ENCODE measurements around the gene QPRT. TPM values are rescaled to one million over a fixed set of nuclear protein-coding genes. Genes with fewer than 3 reads are reported as not detected.
"Not testable (repeated sequence)": the region's sequence is repeated elsewhere in the genome, so short reads cannot be mapped to it uniquely, and the experiment has no call there.

QPRT gene
- total RNA-seq, 1 donor from 2014 or later = 0.13 TPM

DNA sequence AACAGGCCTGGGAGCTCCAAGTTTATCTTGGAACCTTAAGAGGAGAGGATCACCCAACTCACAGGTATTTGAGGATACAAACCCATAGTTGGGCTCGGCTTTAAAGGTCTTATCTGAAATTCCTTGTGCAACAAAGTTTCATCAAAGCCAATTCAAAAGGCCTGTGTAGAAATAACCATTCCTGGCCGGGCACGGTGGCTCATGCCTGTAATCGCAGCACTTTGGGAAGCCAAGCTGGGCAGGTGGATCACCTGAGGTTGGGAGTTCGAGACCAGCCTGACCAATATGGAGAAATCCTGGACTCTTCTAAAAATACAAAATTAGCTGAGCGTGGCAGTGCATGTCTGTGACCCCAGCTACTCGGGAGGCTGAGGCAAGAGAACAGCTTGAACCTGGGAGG is 38.1 kb downstream of the QPRT start:
- DNase-seq (ENCODE audit: low read depth in 2 of 2) = no peak

DNA sequence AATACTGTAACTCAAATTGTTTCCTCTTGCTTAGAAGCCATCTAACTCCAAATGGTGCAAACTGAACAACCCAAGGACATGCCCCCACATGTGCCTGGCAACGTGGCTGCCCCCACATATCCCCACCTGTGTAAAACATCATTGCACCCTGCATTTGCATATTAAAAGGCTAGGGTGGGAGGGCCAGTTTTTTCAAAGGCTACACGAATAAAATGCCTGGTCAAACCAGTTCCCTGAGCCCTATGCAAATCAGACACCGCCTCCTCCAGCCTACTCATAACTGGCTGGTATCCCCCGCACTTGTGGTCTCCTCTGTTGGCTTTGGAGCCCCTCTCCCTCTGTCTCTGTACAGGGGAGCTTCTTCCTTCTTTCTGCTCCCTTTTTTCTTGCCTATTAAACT is 40.1 kb downstream of the QPRT start:
- DNase-seq (ENCODE audit: low read depth in 2 of 2) = no peak

GRCh38 chr16:29720703-29721102 is 41.7 kb downstream of the QPRT start:
- DNase-seq (ENCODE audit: low read depth in 2 of 2) = no peak

DNA sequence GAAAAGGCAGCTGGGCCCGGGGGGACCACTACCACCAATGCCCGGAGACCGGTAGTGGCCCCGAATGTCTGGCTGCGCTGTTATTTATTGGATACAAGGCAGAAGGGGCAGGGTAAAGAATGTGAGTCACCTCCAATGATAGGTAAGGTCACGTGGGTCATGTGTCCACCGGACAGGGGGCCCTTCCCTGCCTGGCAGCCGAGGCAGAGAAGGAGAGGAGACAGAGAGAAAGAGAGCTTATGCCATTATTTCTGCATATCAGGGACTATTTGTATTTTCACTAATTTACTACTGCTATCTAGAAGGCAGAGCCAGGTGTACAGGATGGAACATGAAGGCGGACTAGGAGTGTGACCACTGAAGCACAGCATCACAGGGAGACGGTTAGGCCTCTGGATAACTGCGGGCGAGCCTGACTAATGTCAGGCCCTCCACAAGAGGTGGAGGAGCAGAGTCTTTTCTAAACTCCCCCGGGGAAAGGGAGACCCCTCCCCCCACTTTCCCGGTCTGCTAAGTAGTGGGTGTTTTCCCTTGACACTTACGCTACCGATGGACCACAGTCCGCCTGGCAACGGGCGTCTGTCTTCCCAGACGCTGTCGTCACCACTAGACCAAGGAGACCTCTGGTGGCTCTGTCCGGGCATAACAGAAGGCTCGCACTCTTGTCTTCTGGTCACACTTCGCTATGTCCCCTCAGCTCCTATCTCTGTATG is 42.3 kb downstream of the QPRT start:
- peak in 1 of 2 donors; percentile 63 for DNase-seq (ENCODE audit: low read depth in 2 of 2)

- no peak for DNase-seq (ENCODE audit: low read depth in 2 of 2)
Observed at GRCh38 chr16:29726845-29727377, 47.9 kb downstream of the QPRT start.

- no peak for DNase-seq (ENCODE audit: low read depth in 2 of 2)
Observed at GRCh38 chr16:29727452-29727851, 48.5 kb downstream of the QPRT start.

- DNase-seq (ENCODE audit: low read depth in 2 of 2) = peak; percentile 27 to 51
Observed at GRCh38 chr16:29729116-29729521, 50.1 kb downstream of the QPRT start.

DNA sequence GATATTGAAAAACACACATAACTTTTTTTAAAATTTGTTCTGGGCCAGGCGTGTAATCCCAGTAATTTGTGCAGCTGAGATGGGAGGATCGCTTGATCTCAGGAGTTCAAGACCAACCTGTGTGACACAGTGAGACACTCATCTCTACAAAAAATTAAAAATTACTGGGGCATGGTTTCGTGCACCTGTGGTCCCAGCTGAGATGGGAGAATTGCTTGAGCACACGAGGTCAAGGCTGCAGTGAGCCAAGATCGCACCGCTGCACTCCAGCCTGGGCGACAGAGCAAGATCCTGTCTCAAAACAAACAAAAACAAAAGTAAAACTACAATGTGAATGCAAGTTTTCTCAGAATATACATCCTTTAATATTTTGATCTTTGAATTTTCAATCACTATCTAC is 51.7 kb downstream of the QPRT start:
- no peak for DNase-seq (ENCODE audit: low read depth in 2 of 2)

GRCh38 chr16:29731768-29732601 is 53.0 kb downstream of the QPRT start:
- not testable (repeated sequence) for DNase-seq (ENCODE audit: low read depth in 2 of 2)

DNA sequence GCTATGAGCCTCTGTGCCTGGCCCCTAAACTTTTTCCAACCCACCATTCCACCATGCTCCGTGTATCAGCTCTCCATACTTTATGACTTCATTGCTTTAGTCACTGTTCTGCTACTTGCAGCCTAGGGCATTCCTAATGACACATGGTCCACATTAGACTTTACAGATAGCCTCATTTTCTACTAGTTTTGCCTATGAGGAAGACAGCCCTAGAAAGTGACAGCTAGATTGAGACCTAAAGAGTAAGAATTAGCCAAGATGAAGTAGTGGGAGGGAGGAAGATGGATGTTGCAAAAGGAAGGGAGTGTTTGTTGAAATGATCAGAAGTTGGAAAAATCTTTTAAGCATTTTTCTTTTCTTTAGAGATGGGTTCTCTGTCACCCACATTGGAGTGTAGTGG is 55.8 kb downstream of the QPRT start:
- DNase-seq (ENCODE audit: low read depth in 2 of 2) = no peak

DNA sequence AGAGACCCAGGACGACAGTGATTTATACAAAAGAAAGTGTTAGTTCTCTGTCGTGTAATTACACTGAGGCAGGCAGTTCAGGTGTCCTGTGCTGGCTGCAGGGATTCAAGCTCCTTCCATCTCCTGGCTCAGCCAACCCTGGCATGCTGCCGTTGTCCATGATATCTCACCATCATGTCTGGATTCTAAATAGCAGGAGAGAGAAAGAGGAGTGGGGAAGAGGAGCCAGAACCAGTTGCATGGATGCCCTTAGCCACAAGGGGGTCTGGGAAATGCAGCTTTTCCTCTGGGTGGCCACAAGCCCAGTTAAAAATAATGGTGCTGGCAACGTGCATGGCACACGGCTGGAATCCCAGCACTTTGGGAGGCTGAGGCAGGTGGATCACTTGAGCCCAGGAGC is 57.1 kb downstream of the QPRT start:
- DNase-seq (ENCODE audit: low read depth in 2 of 2) = no peak

- no peak for DNase-seq (ENCODE audit: low read depth in 2 of 2)
Observed at GRCh38 chr16:29736764-29737163, 57.8 kb downstream of the QPRT start.

GRCh38 chr16:29737713-29738112 is 58.7 kb downstream of the QPRT start:
- DNase-seq (ENCODE audit: low read depth in 2 of 2) = no peak

GRCh38 chr16:29738514-29738913 is 59.5 kb downstream of the QPRT start:
- DNase-seq (ENCODE audit: low read depth in 2 of 2) = no peak

DNA sequence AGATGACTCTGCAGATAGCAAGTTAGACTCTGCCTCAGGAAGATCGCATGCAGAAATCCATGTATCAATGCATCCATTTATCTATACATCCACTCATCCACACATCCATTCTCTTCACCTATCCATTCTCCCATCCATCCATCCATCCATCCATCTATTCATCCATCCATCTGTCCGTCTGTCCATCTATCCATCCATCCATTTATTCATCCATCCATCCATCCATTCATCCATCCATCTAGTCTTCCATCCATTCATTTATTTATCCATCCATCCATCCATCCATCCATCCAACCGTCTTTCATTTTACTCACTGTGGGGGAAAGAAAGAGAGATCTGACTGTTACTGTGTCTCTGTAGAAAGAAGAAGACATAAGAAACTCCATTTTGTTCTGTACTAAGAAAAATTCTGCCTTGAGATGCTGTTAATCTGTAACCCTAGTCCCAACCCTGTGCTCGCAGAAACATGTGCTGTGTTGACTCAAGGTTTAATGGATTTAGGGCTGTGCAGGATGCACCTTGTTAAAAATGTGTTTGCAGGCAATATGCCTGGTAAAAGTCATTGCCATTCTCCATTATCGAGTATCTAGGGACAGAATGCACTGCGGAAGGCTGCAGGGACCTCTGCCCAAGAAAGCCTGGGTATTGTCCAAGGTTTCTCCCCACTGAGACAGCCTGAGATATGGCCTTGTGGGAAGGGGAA is 61.1 kb downstream of the QPRT start:
- DNase-seq (ENCODE audit: low read depth in 2 of 2) = not testable (repeated sequence)

GRCh38 chr16:29740630-29741015 is 61.6 kb downstream of the QPRT start:
- DNase-seq (ENCODE audit: low read depth in 2 of 2) = not testable (repeated sequence)

GRCh38 chr16:29742683-29743275 is 63.8 kb downstream of the QPRT start:
- no peak for DNase-seq (ENCODE audit: low read depth in 2 of 2)

DNA sequence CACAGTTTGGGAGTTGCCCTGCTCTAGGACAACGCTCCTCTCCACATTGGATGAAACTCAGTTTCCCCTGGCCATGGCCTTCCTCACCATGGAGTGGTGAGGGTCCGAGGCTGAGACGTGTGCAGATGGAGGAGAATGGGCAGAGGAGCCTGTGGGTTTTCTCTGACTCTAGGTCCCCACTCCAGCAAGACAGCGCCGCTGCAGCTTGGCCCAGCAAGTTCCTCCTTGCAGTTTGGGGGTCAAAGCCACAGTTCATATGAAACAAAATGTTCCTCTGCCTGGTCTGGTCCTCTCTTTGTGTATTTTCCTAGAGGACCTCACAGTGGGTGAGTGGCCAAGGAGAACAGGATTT is 64.5 kb downstream of the QPRT start:
- DNase-seq (ENCODE audit: low read depth in 2 of 2) = no peak

DNA sequence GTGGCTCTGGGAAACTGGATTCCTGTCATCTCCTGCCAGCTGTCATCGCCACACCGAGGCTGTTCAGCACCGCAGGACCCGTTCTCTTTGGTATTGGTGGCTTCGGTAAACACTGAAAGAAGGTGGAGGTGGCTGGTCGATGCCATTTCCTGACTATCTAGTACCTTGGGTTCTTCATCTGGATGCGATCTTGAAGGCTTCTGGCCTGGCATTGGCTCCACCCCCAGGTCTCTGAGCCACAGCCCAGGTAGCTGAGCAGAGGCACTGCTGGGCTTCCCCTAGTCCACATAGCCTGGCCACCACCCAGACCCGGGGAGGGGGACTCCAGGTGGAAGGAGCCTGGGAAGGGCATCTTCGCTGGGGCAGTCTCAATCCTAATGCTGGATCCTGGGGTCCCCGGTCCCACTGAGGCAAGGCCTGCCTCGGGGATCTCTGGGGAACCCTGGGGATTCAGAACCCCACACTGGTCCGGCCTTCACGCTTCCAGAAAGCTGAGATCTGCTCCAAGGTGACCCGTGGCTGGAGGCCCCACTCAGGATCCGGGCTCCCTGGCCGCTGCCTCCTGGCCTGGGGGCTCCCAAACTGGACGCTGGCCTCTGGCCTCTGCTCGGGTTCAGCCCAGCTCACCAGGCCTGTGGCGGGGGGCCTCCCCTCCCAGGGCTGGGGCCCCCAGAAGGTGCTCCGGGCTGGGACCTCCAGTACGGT is 65.0 kb downstream of the QPRT start:
- DNase-seq (ENCODE audit: low read depth in 2 of 2) = no peak

GRCh38 chr16:29744541-29745101 is 65.6 kb downstream of the QPRT start:
- no peak for DNase-seq (ENCODE audit: low read depth in 2 of 2)

Data from dermis microvascular lymphatic vessel endothelial cell (primary cell).